WTC11 (cell line): Measurements from ENCODE around the gene CHL1. TPM values are rescaled to one million over a fixed set of nuclear protein-coding genes. Genes with fewer than 3 reads are reported as not detected.

Experiments used
- ATAC-seq: fragments of 200-7000 bp; cut with Tn5 transposase; 2 replicates; pipeline ENCODE4 v1.10.0; 2021; ENCODE audit warnings: mild to moderate bottlenecking, moderate library complexity
- CTCF ChIA-PET: fragments of 300-600 bp; sonication (Branson Sonifier 250); formaldehyde crosslinking; loops from one replicate; lab custom pipeline; 2021; ENCODE audit warnings: antibody characterized with exemption; lab: Charles Lee
- POLR2A ChIA-PET: fragments of 350-600 bp; sonication (Branson Sonifier 250); formaldehyde crosslinking; loops from one replicate; lab custom pipeline; 2021; ENCODE audit warnings: antibody characterized with exemption; lab: Charles Lee
- DNase-seq: peaks from one replicate; pipeline ENCODE4 v3.0.0; 2021; ENCODE audit warnings: low spot score
- H3K27ac Mint-ChIP-seq: 2 replicates; pipeline ENCODE4 v1.8.0; 2021; ENCODE audit warnings: mixed read lengths
- H3K27me3 Mint-ChIP-seq: 2 replicates; pipeline ENCODE4 v1.8.0; 2021; ENCODE audit warnings: low read depth, mild to moderate bottlenecking, moderate library complexity, mixed read lengths
- H3K36me3 Mint-ChIP-seq: 2 replicates; pipeline ENCODE4 v1.8.0; 2021; ENCODE audit warnings: mixed read lengths
- H3K4me1 Mint-ChIP-seq: 2 replicates; pipeline ENCODE4 v1.8.0; 2022; ENCODE audit warnings: mixed read lengths
- H3K4me3 Mint-ChIP-seq: 2 replicates; pipeline ENCODE4 v1.8.0; 2021; ENCODE audit warnings: mild to moderate bottlenecking, moderate library complexity, mixed read lengths
- H3K9me3 Mint-ChIP-seq: 2 replicates; pipeline ENCODE4 v1.8.0; 2021; ENCODE audit warnings: mixed read lengths
- ATF3 ChIP-seq: sonication (generic); formaldehyde crosslinking; conservative IDR thresholded peaks from 2 replicates; pipeline ENCODE4 v1.8.1; 2022; ENCODE audit warnings: mild to moderate bottlenecking, missing genetic modification reagents
- CREB1 ChIP-seq: sonication (generic); formaldehyde crosslinking; IDR thresholded peaks from 2 replicates; pipeline ENCODE4 v1.8.0; 2023; ENCODE audit warnings: mild to moderate bottlenecking, missing genetic modification reagents
- CTCF ChIP-seq: fragments of 200-600 bp; IDR thresholded peaks from 2 replicates; pipeline ENCODE4 v1.8.0; 2022; ENCODE audit warnings: antibody characterized with exemption
- E2F5 ChIP-seq: sonication (generic); formaldehyde crosslinking; IDR thresholded peaks from 2 replicates; pipeline ENCODE4 v1.8.1; 2022; ENCODE audit warnings: mild to moderate bottlenecking, moderate library complexity, missing genetic modification reagents
- ETV6 ChIP-seq: sonication (generic); formaldehyde crosslinking; IDR thresholded peaks from 2 replicates; pipeline ENCODE4 v1.8.1; 2022; ENCODE audit warnings: mild to moderate bottlenecking, missing genetic modification reagents
- FOXK1 ChIP-seq: sonication (generic); formaldehyde crosslinking; IDR thresholded peaks from 2 replicates; pipeline ENCODE4 v1.8.0; 2022; ENCODE audit warnings: mild to moderate bottlenecking, moderate library complexity, missing genetic modification reagents
- FOXP4 ChIP-seq: sonication (generic); formaldehyde crosslinking; IDR thresholded peaks from 2 replicates; pipeline ENCODE4 v1.8.0; 2022; ENCODE audit warnings: mild to moderate bottlenecking, missing genetic modification reagents
- MAX ChIP-seq: sonication (generic); formaldehyde crosslinking; IDR thresholded peaks from 2 replicates; pipeline ENCODE4 v1.8.0; 2022; ENCODE audit warnings: mild to moderate bottlenecking, missing genetic modification reagents
- MXD4 ChIP-seq: fragments of 250-450 bp; sonication (Bioruptor Pico); IDR thresholded peaks from 2 replicates; pipeline ENCODE4 v1.8.0; 2021; ENCODE audit warnings: mild to moderate bottlenecking, moderate library complexity, borderline replicate concordance
- PRRX2 ChIP-seq: fragments of 250-450 bp; sonication (Bioruptor Pico); IDR thresholded peaks from 2 replicates; pipeline ENCODE4 v1.8.0; 2021; ENCODE audit warnings: mild to moderate bottlenecking
- TCF7 ChIP-seq: sonication (generic); formaldehyde crosslinking; IDR thresholded peaks from 2 replicates; pipeline ENCODE4 v1.8.0; 2022; ENCODE audit warnings: mild to moderate bottlenecking, low read depth, missing genetic modification reagents, moderate library complexity
- TEAD4 ChIP-seq: sonication (generic); formaldehyde crosslinking; IDR thresholded peaks from 2 replicates; pipeline ENCODE4 v1.8.0; 2022; ENCODE audit warnings: mild to moderate bottlenecking, missing genetic modification reagents
- ZNF219 ChIP-seq: sonication (generic); formaldehyde crosslinking; IDR thresholded peaks from 2 replicates; pipeline ENCODE4 v1.8.0; 2023; ENCODE audit warnings: missing genetic modification reagents, mild to moderate bottlenecking, borderline replicate concordance
- ZNF263 ChIP-seq: sonication (generic); formaldehyde crosslinking; IDR thresholded peaks from 2 replicates; pipeline ENCODE4 v1.8.1; 2022; ENCODE audit warnings: low read depth, mild to moderate bottlenecking, moderate library complexity, missing genetic modification reagents
- ZNF281 ChIP-seq: sonication (generic); formaldehyde crosslinking; IDR thresholded peaks from 2 replicates; pipeline ENCODE4 v1.8.0; 2023; ENCODE audit warnings: mild to moderate bottlenecking, missing genetic modification reagents
- ZNF396 ChIP-seq: fragments of 250-450 bp; sonication (Bioruptor Pico); IDR thresholded peaks from 2 replicates; pipeline ENCODE4 v1.8.0; 2021; ENCODE audit warnings: mild to moderate bottlenecking, moderate library complexity, borderline replicate concordance
- ZNF423 ChIP-seq: fragments of 250-450 bp; sonication (Bioruptor Pico); IDR thresholded peaks from 2 replicates; pipeline ENCODE4 v2.1.2; 2022; ENCODE audit warnings: mild to moderate bottlenecking, moderate library complexity
- ZNF512 ChIP-seq: sonication (generic); formaldehyde crosslinking; IDR thresholded peaks from 2 replicates; pipeline ENCODE4 v1.8.1; 2022; ENCODE audit warnings: missing genetic modification reagents, borderline replicate concordance
- total RNA-seq: library from RNA; stranded (reverse); gene quantifications from 3 replicates; pipeline ENCODE4 v1.2.3, GENCODE V29; 2021

CHL1 gene
- total RNA-seq, 1 experiment from 2014 or later, result not detected

- ChIA-PET POLR2A (no interaction called here), CTCF (no interaction called here)
- Mint-ChIP-seq H3K27ac (no peak overlapping the region), H3K4me3 (no peak overlapping the region), H3K36me3 (peaks cover 70% of the 10 kb centered on the region), H3K4me1 (no peaks in the 10 kb centered on the region), H3K9me3 (peaks cover 81% of the 10 kb centered on the region), H3K27me3 (peaks cover 5% of the 10 kb centered on the region; the same call in 1 of the 2 replicates)
- ATAC-seq (no peak), DNase-seq (no peak)
- TF ChIP-seq TEAD4 (CRISPR knock-in tag) (no peak), CREB1 (CRISPR knock-in tag) (no peak), ZNF263 (CRISPR knock-in tag) (no peak), MXD4 (CRISPR knock-in tag) (no peak), PRRX2 (no peak), ZNF423 (CRISPR knock-in tag) (no peak), MAX (CRISPR knock-in tag) (no peak), ZNF281 (CRISPR knock-in tag) (no peak), ZNF219 (CRISPR knock-in tag) (no peak), ZNF396 (no peak), CTCF (no peak), FOXP4 (CRISPR knock-in tag) (no peak), E2F5 (no peak)
These were observed 78.4 kb downstream of the CHL1 start for GRCh38 chr3:274927-275326.

GRCh38 chr3:277873-278272 lies 81.3 kb downstream of the CHL1 start:
- Mint-ChIP-seq H3K27ac (no peak overlapping the region), H3K4me3 (no peak overlapping the region), H3K9me3 (peaks cover 82% of the 10 kb centered on the region), H3K4me1 (no peaks in the 10 kb centered on the region), H3K27me3 (peaks cover 7% of the 10 kb centered on the region), H3K36me3 (peaks cover 64% of the 10 kb centered on the region)
- ATAC-seq, result no peak
- DNase-seq, result no peak
- TF ChIP-seq TCF7 (CRISPR knock-in tag), result no peak
- CTCF ChIA-PET, result no interaction called here
- POLR2A ChIA-PET, result no interaction called here

GRCh38 chr3:278300-279064 lies 81.9 kb downstream of the CHL1 start:
- H3K4me1 Mint-ChIP-seq, result no peaks in the 10 kb centered on the region
- ATAC-seq (no peak), DNase-seq (no peak)
- H3K9me3 Mint-ChIP-seq, result peaks cover 82% of the 10 kb centered on the region
- CTCF ChIA-PET, result no interaction called here
- no peak overlapping the region for H3K4me3 Mint-ChIP-seq
- H3K27ac Mint-ChIP-seq, result no peak overlapping the region
- peaks cover 7% of the 10 kb centered on the region for H3K27me3 Mint-ChIP-seq
- POLR2A ChIA-PET, result no interaction called here
- peaks cover 64% of the 10 kb centered on the region for H3K36me3 Mint-ChIP-seq
- TF ChIP-seq ZNF512 (CRISPR knock-in tag), result no peak
- TF ChIP-seq ATF3, result no peak
- TF ChIP-seq FOXK1 (CRISPR knock-in tag), result no peak
- TF ChIP-seq ETV6 (CRISPR knock-in tag), result no peak
